ENCODE results near the gene CEP152.

DNA sequence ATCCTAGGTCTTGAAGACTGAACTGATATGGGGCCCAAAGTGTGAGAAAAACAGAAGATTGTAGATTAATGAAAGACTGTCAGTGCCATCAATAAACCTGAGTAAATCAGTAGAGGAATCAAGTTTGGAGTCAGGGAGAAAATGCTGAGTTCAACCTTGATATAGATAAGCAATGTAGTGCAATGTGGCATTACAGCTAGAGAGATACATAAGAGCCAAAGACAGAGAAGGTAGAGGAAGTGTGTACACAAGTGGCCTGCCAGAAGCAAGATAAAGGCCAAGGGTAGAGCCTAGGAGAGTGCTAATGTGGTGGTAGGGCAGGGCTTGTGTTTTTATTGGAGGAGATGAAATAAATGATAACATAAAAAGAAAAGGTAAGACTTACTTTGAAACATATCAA lies 41.1 kb upstream of the CEP152 start:
- TF ChIP-seq POLR2A (IDR thresholded peaks at IDR 0.05), result no peak
- no peak for TF ChIP-seq POLR2AphosphoS5 (IDR thresholded peaks at IDR 0.05)
- TF ChIP-seq, protein P1, sequence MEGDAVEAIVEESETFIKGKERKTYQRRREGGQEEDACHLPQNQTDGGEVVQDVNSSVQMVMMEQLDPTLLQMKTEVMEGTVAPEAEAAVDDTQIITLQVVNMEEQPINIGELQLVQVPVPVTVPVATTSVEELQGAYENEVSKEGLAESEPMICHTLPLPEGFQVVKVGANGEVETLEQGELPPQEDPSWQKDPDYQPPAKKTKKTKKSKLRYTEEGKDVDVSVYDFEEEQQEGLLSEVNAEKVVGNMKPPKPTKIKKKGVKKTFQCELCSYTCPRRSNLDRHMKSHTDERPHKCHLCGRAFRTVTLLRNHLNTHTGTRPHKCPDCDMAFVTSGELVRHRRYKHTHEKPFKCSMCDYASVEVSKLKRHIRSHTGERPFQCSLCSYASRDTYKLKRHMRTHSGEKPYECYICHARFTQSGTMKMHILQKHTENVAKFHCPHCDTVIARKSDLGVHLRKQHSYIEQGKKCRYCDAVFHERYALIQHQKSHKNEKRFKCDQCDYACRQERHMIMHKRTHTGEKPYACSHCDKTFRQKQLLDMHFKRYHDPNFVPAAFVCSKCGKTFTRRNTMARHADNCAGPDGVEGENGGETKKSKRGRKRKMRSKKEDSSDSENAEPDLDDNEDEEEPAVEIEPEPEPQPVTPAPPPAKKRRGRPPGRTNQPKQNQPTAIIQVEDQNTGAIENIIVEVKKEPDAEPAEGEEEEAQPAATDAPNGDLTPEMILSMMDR (IDR thresholded peaks at IDR 0.05), result no peak
- TF ChIP-seq EP300 (IDR thresholded peaks at IDR 0.05), result no peak

All from suprapubic skin (tissue), 4 donors.